ENCODE results near the gene CCDC73.

GRCh38 chr11:32794439-32794838 is at the start of gene CCDC73:
- TF ChIP-seq CTCF (conservative IDR thresholded peaks at IDR 0.05; ENCODE audit: low read depth, low read length), result no peak
- TF ChIP-seq FOS (IDR thresholded peaks at IDR 0.05; ENCODE audit: low read depth, low read length), result no peak
- TF ChIP-seq RAD21 (IDR thresholded peaks at IDR 0.05; ENCODE audit: low read length), result no peak
- no peak for TF ChIP-seq POLR2A (IDR thresholded peaks at IDR 0.05; ENCODE audit: low read depth, low read length)
- no peak for TF ChIP-seq RCOR1 (IDR thresholded peaks at IDR 0.05; ENCODE audit: insufficient replicate concordance, low read length)
- no peak for TF ChIP-seq BHLHE40 (IDR thresholded peaks at IDR 0.05; ENCODE audit: low read depth, low read length)
- TF ChIP-seq RFX5 (IDR thresholded peaks at IDR 0.05; ENCODE audit: low read depth, low read length), result no peak
- TF ChIP-seq USF2 (IDR thresholded peaks at IDR 0.05; ENCODE audit: low read depth, low read length), result no peak
- TF ChIP-seq SMC3 (IDR thresholded peaks at IDR 0.05; ENCODE audit: low read depth, low read length), result no peak
